ENCODE measurements around the gene PIEZO2. TPM values are rescaled to one million over a fixed set of nuclear protein-coding genes. Genes with fewer than 3 reads are reported as not detected.

The PIEZO2 gene
- total and polyA plus RNA-seq, 7 donors = 1.4 to 35.2 (median 25.1) TPM; not detected in 1

DNA sequence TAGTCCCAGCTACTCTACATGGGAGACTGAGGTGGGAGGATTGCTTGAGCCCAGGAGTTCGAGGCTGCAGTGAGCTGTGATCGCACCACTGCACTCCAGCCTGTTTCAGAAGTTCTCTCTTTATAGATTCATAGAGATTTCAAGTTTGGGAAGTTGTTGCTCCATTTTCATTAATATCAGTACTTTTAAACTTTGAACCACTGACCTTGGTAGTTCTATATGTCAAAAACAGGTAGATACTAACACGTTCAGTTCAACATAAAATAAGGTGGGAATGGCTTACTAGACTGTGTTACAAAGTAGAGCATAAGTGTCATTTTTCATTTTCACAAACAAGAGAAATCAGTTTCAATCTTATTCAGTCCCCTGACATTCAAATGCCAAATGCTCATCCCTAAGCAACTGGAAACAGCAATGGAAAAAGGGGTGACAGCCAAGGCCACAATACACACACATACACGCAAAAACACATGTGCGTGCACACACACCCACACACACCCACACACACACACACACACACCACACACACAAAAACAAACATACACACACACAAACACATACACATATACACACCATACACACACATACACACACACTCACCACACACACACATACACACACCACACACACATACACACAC lies 71.7 kb downstream of the PIEZO2 start:
- no peaks in the 10 kb centered on the region for H3K27me3 ChIP-seq
- no peaks in the 10 kb centered on the region for H3K36me3 ChIP-seq
- H3K4me3 ChIP-seq = no peak overlapping the region
- TF ChIP-seq EP300 (IDR thresholded peaks at IDR 0.05) (no peak), CTCF (IDR thresholded peaks at IDR 0.05) (no peak), POLR2AphosphoS5 (IDR thresholded peaks at IDR 0.05) (no peak), POLR2A (IDR thresholded peaks at IDR 0.05) (no peak)
- H3K4me1 ChIP-seq = no peaks in the 10 kb centered on the region
- DNase-seq = no peak
- no peaks in the 10 kb centered on the region for H3K9me3 ChIP-seq
- WGBS, 2 donors = 85 to 89% methylated on average over 5 of the region's 5 CpGs
- intact Hi-C loops (cut with DNase I) = no loop called here
- H3K27ac ChIP-seq = no peak overlapping the region

DNA sequence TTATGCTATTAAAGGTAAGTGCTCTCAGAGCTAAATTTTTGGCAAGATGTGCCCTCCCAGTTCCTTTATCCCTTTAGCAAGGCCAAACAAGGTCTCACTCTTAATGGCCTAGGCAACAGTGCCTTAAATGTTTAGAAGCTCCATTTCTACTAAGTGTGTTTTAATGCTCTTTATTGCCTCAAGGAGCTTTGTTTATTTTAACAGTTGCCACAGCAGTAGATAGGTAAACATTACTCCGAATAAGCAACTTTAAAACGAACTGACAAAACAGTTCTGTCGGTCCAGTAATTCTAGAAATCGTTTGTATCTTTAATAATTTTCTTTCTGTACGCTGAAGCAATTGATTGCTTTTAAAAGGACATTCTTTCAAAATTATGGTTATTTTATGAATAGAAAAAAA lies 74.5 kb downstream of the PIEZO2 start:
- WGBS, 2 donors = 33 to 53% methylated on average over 5 of the region's 5 CpGs
- no peak for DNase-seq
- H3K36me3 ChIP-seq = no peaks in the 10 kb centered on the region
- intact Hi-C loops (cut with DNase I) = no loop called here
- H3K27me3 ChIP-seq = no peaks in the 10 kb centered on the region
- H3K4me3 ChIP-seq = no peak overlapping the region
- no peak overlapping the region for H3K27ac ChIP-seq
- TF ChIP-seq POLR2A (IDR thresholded peaks at IDR 0.05) (no peak), CTCF (IDR thresholded peaks at IDR 0.05) (no peak), POLR2AphosphoS5 (IDR thresholded peaks at IDR 0.05) (no peak), EP300 (IDR thresholded peaks at IDR 0.05) (no peak)
- no peaks in the 10 kb centered on the region for H3K9me3 ChIP-seq
- no peaks in the 10 kb centered on the region for H3K4me1 ChIP-seq

- Histone ChIP-seq H3K9me3 (no peaks in the 10 kb centered on the region), H3K4me1 (no peaks in the 10 kb centered on the region), H3K27ac (no peak overlapping the region), H3K4me3 (no peak overlapping the region), H3K36me3 (no peaks in the 10 kb centered on the region), H3K27me3 (no peaks in the 10 kb centered on the region)
- no peak for DNase-seq
- intact Hi-C loops (cut with DNase I) = no loop called here
- no peak for TF ChIP-seq POLR2A (IDR thresholded peaks at IDR 0.05)
- 92% methylated on average over 9 of the region's 9 CpGs for WGBS, 2 donors
Measured at GRCh38 chr18:11073971-11074370, 75.4 kb downstream of the PIEZO2 start.

- intact Hi-C loops (cut with DNase I) = no loop called here
- no peak for DNase-seq
- H3K27me3 ChIP-seq = no peaks in the 10 kb centered on the region
- WGBS, 2 donors = 86 to 88% methylated on average over 5 of the region's 5 CpGs
- no peaks in the 10 kb centered on the region for H3K36me3 ChIP-seq
- TF ChIP-seq CTCF (IDR thresholded peaks at IDR 0.05) = no peak
- no peak for TF ChIP-seq POLR2AphosphoS5 (IDR thresholded peaks at IDR 0.05)
- no peak for TF ChIP-seq EP300 (IDR thresholded peaks at IDR 0.05)
- no peak for TF ChIP-seq POLR2A (IDR thresholded peaks at IDR 0.05)
- no peaks in the 10 kb centered on the region for H3K4me1 ChIP-seq
- no peak overlapping the region for H3K4me3 ChIP-seq
- no peaks in the 10 kb centered on the region for H3K9me3 ChIP-seq
- no peak overlapping the region for H3K27ac ChIP-seq
Measured at GRCh38 chr18:11072632-11073031, 76.7 kb downstream of the PIEZO2 start.

GRCh38 chr18:11071300-11071699 lies 78.1 kb downstream of the PIEZO2 start:
- no peak overlapping the region for H3K4me3 ChIP-seq
- no peak for DNase-seq
- intact Hi-C loops (cut with DNase I) = no loop called here
- 69 to 85% methylated on average over 4 of the region's 4 CpGs for whole genome bisulfite sequencing, 2 donors
- no peak for TF ChIP-seq POLR2AphosphoS5 (IDR thresholded peaks at IDR 0.05)
- no peak for TF ChIP-seq POLR2A (IDR thresholded peaks at IDR 0.05)
- no peak for TF ChIP-seq EP300 (IDR thresholded peaks at IDR 0.05)
- no peak for TF ChIP-seq CTCF (IDR thresholded peaks at IDR 0.05)
- H3K27me3 ChIP-seq = no peaks in the 10 kb centered on the region
- H3K27ac ChIP-seq = no peak overlapping the region
- H3K9me3 ChIP-seq = no peaks in the 10 kb centered on the region
- no peaks in the 10 kb centered on the region for H3K36me3 ChIP-seq
- H3K4me1 ChIP-seq = no peaks in the 10 kb centered on the region
